Measurements from ENCODE around the gene WDR70. TPM values are rescaled to one million over a fixed set of nuclear protein-coding genes. Genes with fewer than 3 reads are reported as not detected.

Gene WDR70
- total RNA-seq, 1 experiment from 2014 or later, result 55.2 TPM

- no peak overlapping the region for H3K27ac ChIP-seq (ENCODE audit: low read depth, low read length, poor library complexity, severe bottlenecking)
- intact Hi-C loops (cut with micrococcal nuclease; ENCODE audit: unreplicated experiment), result no loop called here
- BruUV-seq (replicated peaks), result no TSS peak
- H3K4me3 ChIP-seq (ENCODE audit: low read depth, low read length, poor library complexity, severe bottlenecking), result no peak overlapping the region
- no peaks in the 10 kb centered on the region for H3K27me3 ChIP-seq (replicated peaks; ENCODE audit: insufficient read depth, low read depth, low read length, poor library complexity)
- no peaks in the 10 kb centered on the region for H3K9me3 ChIP-seq (ENCODE audit: low read depth, low read length, poor library complexity, severe bottlenecking)
- no peaks in the 10 kb centered on the region for H3K4me1 ChIP-seq (ENCODE audit: insufficient read depth, low read length, poor library complexity, severe bottlenecking)
- DNase-seq (ENCODE audit: low spot score), result no peak
- TF ChIP-seq CTCF (conservative IDR thresholded peaks at IDR 0.05; ENCODE audit: low read depth, low read length) (no peak), EZH2 (IDR thresholded peaks at IDR 0.05; ENCODE audit: borderline replicate concordance, low read depth, low read length, poor library complexity, severe bottlenecking) (no peak)
- ChIA-PET CTCF (no interaction called here), POLR2A (ENCODE audit: low non-redundant PET) (no interaction called here)
- no peaks in the 10 kb centered on the region for H3K36me3 ChIP-seq (ENCODE audit: insufficient read depth, low read length, poor library complexity, severe bottlenecking)
Measured at GRCh38 chr5:37506722-37507121, 127.6 kb downstream of the WDR70 start.

DNA sequence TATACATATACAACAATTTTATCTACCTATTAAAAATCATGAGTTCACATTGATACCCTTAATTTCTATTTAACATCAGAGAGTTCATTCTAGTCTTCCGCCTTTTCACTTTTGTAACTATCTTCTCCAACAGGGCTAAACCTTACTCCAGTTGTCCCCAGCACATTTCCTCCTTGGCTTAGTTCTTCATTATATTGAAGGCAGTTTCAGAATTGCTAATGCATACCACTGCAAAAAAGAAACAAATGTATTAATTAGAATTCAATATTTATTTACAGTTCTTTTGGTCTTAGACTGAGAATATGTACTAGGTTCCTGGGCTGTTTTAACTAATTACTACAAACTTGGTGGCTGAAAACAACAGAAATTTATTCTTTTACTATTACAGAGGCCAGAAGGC, 132.5 kb downstream of the WDR70 start:
- DNase-seq (ENCODE audit: low spot score), result no peak
- H3K27ac ChIP-seq (ENCODE audit: low read depth, low read length, poor library complexity, severe bottlenecking), result no peak overlapping the region
- no peaks in the 10 kb centered on the region for H3K4me1 ChIP-seq (ENCODE audit: insufficient read depth, low read length, poor library complexity, severe bottlenecking)
- H3K4me3 ChIP-seq (ENCODE audit: low read depth, low read length, poor library complexity, severe bottlenecking), result no peak overlapping the region
- TF ChIP-seq CTCF (conservative IDR thresholded peaks at IDR 0.05; ENCODE audit: low read depth, low read length) (no peak), EZH2 (IDR thresholded peaks at IDR 0.05; ENCODE audit: borderline replicate concordance, low read depth, low read length, poor library complexity, severe bottlenecking) (no peak)
- intact Hi-C loops (cut with micrococcal nuclease; ENCODE audit: unreplicated experiment), result no loop called here
- ChIA-PET POLR2A (ENCODE audit: low non-redundant PET) (no interaction called here), CTCF (no interaction called here)
- no peaks in the 10 kb centered on the region for H3K36me3 ChIP-seq (ENCODE audit: insufficient read depth, low read length, poor library complexity, severe bottlenecking)
- no peaks in the 10 kb centered on the region for H3K27me3 ChIP-seq (replicated peaks; ENCODE audit: insufficient read depth, low read depth, low read length, poor library complexity)
- H3K9me3 ChIP-seq (ENCODE audit: low read depth, low read length, poor library complexity, severe bottlenecking), result no peaks in the 10 kb centered on the region
- no TSS peak for BruUV-seq (replicated peaks)

DNA sequence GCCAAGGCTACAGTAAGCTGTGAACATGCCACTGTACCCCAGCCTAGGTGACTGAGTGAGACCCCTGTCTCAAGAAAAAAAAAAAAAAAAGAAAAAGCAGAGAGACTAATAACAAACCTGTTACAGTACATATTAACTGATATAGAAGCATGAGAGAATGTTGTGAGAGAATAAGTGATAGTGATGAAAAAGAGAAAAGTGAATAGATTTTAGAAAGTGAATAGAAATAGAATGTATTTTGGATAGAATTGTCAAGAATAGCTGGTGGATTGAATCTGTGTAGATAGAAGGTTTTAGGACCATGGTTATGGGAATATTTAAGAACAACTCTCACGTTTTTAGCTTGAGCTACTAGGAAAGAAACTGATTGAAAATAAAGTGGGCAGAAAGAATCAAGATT, 135.8 kb downstream of the WDR70 start:
- intact Hi-C loops (cut with micrococcal nuclease; ENCODE audit: unreplicated experiment), result no loop called here
- POLR2A ChIA-PET (ENCODE audit: low non-redundant PET), result no interaction called here
- no peaks in the 10 kb centered on the region for H3K27me3 ChIP-seq (replicated peaks; ENCODE audit: insufficient read depth, low read depth, low read length, poor library complexity)
- BruUV-seq (replicated peaks), result no TSS peak
- TF ChIP-seq EZH2 (IDR thresholded peaks at IDR 0.05; ENCODE audit: borderline replicate concordance, low read depth, low read length, poor library complexity, severe bottlenecking), result no peak
- TF ChIP-seq CTCF (conservative IDR thresholded peaks at IDR 0.05; ENCODE audit: low read depth, low read length), result no peak
- peaks cover 12% of the 10 kb centered on the region for H3K9me3 ChIP-seq (ENCODE audit: low read depth, low read length, poor library complexity, severe bottlenecking)
- DNase-seq (ENCODE audit: low spot score), result no peak
- H3K4me1 ChIP-seq (ENCODE audit: insufficient read depth, low read length, poor library complexity, severe bottlenecking), result no peaks in the 10 kb centered on the region
- H3K27ac ChIP-seq (ENCODE audit: low read depth, low read length, poor library complexity, severe bottlenecking), result no peak overlapping the region
- H3K4me3 ChIP-seq (ENCODE audit: low read depth, low read length, poor library complexity, severe bottlenecking), result no peak overlapping the region
- no peaks in the 10 kb centered on the region for H3K36me3 ChIP-seq (ENCODE audit: insufficient read depth, low read length, poor library complexity, severe bottlenecking)
- CTCF ChIA-PET, result no interaction called here
